Measurements from ENCODE around the gene EDA. TPM values are rescaled to one million over a fixed set of nuclear protein-coding genes. Genes with fewer than 3 reads are reported as not detected.
"Not testable (repeated sequence)": the region's sequence is repeated elsewhere in the genome, so short reads cannot be mapped to it uniquely, and the experiment has no call there.

EDA gene
- total RNA-seq, 2 experiments from 2014 or later = 0.49 to 0.92 TPM

DNA sequence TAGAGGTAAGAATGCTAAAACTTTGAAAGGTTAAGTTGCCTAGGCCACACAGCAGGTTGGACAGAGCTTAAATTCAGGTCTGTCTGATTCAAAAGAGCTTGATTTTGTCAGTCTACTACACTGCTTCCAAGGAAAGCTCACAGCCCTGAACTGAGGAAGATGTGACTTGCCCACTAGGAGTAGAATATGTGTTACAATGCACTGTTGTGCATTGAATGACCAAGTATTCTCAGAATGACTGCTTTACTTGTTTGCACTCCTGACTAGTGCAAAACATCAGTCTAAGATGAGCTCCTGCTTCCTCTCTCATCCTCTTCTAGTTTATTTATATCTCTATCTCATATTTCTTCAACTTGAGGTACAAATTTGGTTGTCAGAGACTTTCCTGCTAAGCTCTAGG is 377.6 kb downstream of the EDA start:
- Mint-ChIP-seq H3K4me1 (ENCODE audit: low read depth) (no peaks in the 10 kb centered on the region), H3K4me3 (no peak overlapping the region), H3K36me3 (ENCODE audit: low read depth) (no peaks in the 10 kb centered on the region), H3K27ac (no peak overlapping the region), H3K9me3 (no peaks in the 10 kb centered on the region), H3K27me3 (no peaks in the 10 kb centered on the region)
- POLR2A ChIA-PET = no interaction called here
- ATAC-seq (no peak), DNase-seq (no peak)
- TF ChIP-seq, protein P1, sequence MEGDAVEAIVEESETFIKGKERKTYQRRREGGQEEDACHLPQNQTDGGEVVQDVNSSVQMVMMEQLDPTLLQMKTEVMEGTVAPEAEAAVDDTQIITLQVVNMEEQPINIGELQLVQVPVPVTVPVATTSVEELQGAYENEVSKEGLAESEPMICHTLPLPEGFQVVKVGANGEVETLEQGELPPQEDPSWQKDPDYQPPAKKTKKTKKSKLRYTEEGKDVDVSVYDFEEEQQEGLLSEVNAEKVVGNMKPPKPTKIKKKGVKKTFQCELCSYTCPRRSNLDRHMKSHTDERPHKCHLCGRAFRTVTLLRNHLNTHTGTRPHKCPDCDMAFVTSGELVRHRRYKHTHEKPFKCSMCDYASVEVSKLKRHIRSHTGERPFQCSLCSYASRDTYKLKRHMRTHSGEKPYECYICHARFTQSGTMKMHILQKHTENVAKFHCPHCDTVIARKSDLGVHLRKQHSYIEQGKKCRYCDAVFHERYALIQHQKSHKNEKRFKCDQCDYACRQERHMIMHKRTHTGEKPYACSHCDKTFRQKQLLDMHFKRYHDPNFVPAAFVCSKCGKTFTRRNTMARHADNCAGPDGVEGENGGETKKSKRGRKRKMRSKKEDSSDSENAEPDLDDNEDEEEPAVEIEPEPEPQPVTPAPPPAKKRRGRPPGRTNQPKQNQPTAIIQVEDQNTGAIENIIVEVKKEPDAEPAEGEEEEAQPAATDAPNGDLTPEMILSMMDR (IDR thresholded peaks at IDR 0.05) = no peak
- CTCF ChIA-PET = no interaction called here
- intact Hi-C loops (cut with micrococcal nuclease) = no loop called here

DNA sequence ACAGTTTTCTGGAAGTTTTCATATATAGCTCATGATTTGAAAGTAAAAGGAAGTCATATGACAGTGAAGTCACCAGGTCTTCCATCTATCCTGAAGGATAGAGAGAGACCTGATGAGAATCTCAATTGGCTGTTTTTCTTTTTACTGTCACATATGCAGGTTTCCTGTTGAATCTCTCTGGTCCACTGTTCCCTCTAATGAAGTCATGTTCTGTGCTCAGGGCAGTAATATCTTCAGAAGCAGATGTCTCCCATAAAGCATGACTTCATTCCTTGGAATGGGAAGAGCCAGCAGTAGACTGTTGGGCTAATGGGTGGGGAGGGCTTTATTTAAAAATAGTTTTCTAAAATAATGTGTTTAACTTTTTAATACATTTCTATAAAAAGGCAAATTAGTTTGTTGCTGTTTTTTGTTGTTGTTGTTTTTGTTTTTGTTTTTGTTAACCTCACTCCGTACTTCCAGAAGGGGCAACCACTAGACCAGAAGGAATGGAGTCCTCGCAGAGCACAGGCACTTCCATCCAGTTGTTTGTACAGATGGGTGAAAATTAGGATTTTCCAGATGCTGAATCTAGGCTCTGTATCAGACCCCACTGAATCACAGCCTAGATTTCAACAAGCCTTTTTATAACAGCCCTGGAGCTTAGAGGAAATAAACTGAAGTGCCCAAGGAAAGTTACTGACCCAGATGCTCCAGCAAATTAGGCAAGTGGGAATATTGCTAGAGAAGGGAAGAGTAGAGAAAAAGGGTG is 379.6 kb downstream of the EDA start:
- no peak for ATAC-seq
- DNase-seq = no peak
- ChIA-PET CTCF (no interaction called here), POLR2A (no interaction called here)
- TF ChIP-seq, protein P1 (IDR thresholded peaks at IDR 0.05) = no peak
- Mint-ChIP-seq H3K27ac (no peak overlapping the region), H3K4me3 (no peak overlapping the region), H3K9me3 (no peaks in the 10 kb centered on the region), H3K27me3 (no peaks in the 10 kb centered on the region), H3K36me3 (ENCODE audit: low read depth) (no peaks in the 10 kb centered on the region), H3K4me1 (ENCODE audit: low read depth) (no peaks in the 10 kb centered on the region)
- intact Hi-C loops (cut with micrococcal nuclease) = no loop called here

DNA sequence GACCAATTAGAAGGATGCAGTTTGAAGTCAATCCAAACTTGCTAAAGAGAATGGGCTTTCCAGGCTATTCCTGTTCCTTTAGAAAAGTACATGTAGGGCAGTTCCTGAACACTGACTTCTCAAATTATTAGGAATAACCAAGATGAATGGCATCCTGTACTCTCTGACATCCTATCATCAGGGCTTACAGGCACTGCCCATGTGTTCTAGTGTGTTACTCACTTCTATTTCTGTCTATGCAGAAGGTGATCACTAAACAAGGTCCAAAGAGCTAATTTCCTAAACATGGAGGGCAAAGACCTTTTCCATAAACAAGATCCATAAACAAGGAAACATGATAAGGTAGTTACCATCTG is 380.2 kb downstream of the EDA start:
- ATAC-seq (no peak), DNase-seq (no peak)
- ChIA-PET POLR2A (no interaction called here), CTCF (no interaction called here)
- H3K9me3 Mint-ChIP-seq = no peaks in the 10 kb centered on the region
- intact Hi-C loops (cut with micrococcal nuclease) = no loop called here
- TF ChIP-seq, protein P1 (IDR thresholded peaks at IDR 0.05) = no peak
- no peaks in the 10 kb centered on the region for H3K4me1 Mint-ChIP-seq (ENCODE audit: low read depth)
- no peak overlapping the region for H3K27ac Mint-ChIP-seq
- H3K27me3 Mint-ChIP-seq = no peaks in the 10 kb centered on the region
- H3K36me3 Mint-ChIP-seq (ENCODE audit: low read depth) = no peaks in the 10 kb centered on the region
- no peak overlapping the region for H3K4me3 Mint-ChIP-seq

DNA sequence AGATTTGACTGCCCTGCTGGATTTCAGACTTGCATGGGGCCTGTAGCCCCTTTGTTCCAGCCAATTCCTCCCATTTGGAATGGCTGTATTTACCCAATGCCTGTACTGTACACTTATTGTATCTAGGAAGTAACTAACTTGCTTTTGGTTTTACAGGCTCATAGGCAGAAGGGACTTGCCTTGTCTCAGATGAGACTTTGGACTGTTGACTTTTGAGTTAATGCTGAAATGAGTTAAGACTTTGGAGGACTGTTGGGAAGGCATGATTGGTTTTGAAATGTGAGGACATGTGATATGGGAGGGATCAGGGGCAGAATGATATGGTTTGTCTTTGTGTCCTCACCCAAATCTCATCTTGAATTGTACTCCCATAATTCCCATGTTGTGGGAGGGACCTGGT is 382.4 kb downstream of the EDA start:
- ATAC-seq; H3K4me3 Mint-ChIP-seq; H3K36me3 Mint-ChIP-seq (ENCODE audit: low read depth); H3K27ac Mint-ChIP-seq; H3K27me3 Mint-ChIP-seq; POLR2A ChIA-PET; H3K9me3 Mint-ChIP-seq; DNase-seq; CTCF ChIA-PET; intact Hi-C loops (cut with micrococcal nuclease); H3K4me1 Mint-ChIP-seq (ENCODE audit: low read depth): not testable (repeated sequence)

DNA sequence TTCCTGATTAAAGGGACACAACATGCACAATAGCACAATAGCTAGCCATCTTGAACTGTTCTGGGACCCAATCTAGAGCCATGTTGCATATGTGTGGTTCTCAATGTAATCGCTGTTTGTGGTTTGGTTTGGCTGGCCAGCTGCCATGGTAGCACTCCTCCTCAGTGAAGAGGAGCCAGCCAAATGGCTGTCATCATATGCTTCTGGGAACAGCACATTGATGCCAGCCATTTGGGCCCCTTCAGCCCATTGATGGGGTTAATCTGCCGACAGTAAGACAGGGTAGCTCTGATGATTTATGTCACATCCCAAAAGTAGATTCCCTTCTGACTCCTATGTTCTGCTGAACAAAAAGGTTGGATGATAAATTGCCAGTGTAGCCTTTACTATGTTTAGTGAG is 385.4 kb downstream of the EDA start:
- POLR2A ChIA-PET = no interaction called here
- CTCF ChIA-PET = no interaction called here
- TF ChIP-seq, protein P1 (IDR thresholded peaks at IDR 0.05) = no peak
- H3K27me3 Mint-ChIP-seq = no peaks in the 10 kb centered on the region
- H3K4me3 Mint-ChIP-seq = no peak overlapping the region
- no peak for DNase-seq
- H3K4me1 Mint-ChIP-seq (ENCODE audit: low read depth) = no peaks in the 10 kb centered on the region
- H3K27ac Mint-ChIP-seq = no peak overlapping the region
- no peak for ATAC-seq
- intact Hi-C loops (cut with micrococcal nuclease) = no loop called here
- no peaks in the 10 kb centered on the region for H3K9me3 Mint-ChIP-seq
- no peaks in the 10 kb centered on the region for H3K36me3 Mint-ChIP-seq (ENCODE audit: low read depth)

Data from activated CD8-positive, alpha-beta T cell treated with anti-CD3 and anti-CD28 coated beads for 36 hours (primary cell).